ENCODE results near the gene GNA12. TPM values are rescaled to one million over a fixed set of nuclear protein-coding genes. Genes with fewer than 3 reads are reported as not detected.

Gene GNA12
- total and polyA plus RNA-seq, 4 donors = 3.7 to 19.0 (median 11.3) TPM

GRCh38 chr7:2825559-2826227 lies 18.4 kb downstream of the GNA12 start:
- Histone ChIP-seq H3K4me3 (ENCODE audit: low read depth in 1 of 3, low read length in 3 of 3) (no peak overlapping the region), H3K4me1 (ENCODE audit: control insufficient read depth in 4 of 4, insufficient read depth in 4 of 4, low read length in 3 of 4) (peaks cover 0 to 11% (median 6%) of the 10 kb centered on the region in 4 donors), H3K36me3 (ENCODE audit: control insufficient read depth in 4 of 4, insufficient read depth in 3 of 4, low read depth in 1 of 4, low read length in 3 of 4) (no peaks in the 10 kb centered on the region), H3K27ac (ENCODE audit: low read depth in 1 of 2, low read length in 2 of 2) (no peak overlapping the region), H3K27me3 (ENCODE audit: control insufficient read depth in 4 of 4, insufficient read depth in 4 of 4, low read length in 3 of 4) (no peaks in the 10 kb centered on the region), H3K9ac (ENCODE audit: low read depth in 1 of 2, low read length in 2 of 2) (no peak overlapping the region), H3K9me3 (ENCODE audit: control insufficient read depth in 4 of 4, low read length in 3 of 4) (no peaks in the 10 kb centered on the region)
- no peak for DNase-seq (ENCODE audit: low spot score)
- WGBS = 90% methylated on average over 20 of the region's 20 CpGs
- TF ChIP-seq GABPA (IDR thresholded peaks at IDR 0.05 in 1 of 2, conservative IDR thresholded peaks at IDR 0.05 in 1 of 2) (no peak), RXRA (IDR thresholded peaks at IDR 0.05) (no peak), EGR1 (IDR thresholded peaks at IDR 0.05; ENCODE audit: low read depth in 2 of 2) (no peak), RAD21 (IDR thresholded peaks at IDR 0.05) (no peak), HNF4G (IDR thresholded peaks at IDR 0.05) (no peak), YY1 (IDR thresholded peaks at IDR 0.05) (no peak), TAF1 (conservative IDR thresholded peaks at IDR 0.05) (no peak)
- TF ChIP-seq, protein P1, sequence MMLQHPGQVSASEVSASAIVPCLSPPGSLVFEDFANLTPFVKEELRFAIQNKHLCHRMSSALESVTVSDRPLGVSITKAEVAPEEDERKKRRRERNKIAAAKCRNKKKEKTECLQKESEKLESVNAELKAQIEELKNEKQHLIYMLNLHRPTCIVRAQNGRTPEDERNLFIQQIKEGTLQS (IDR thresholded peaks at IDR 0.05) = no peak

- no peak overlapping the region for H3K4me3 ChIP-seq (ENCODE audit: low read depth in 1 of 3, low read length in 3 of 3)
- H3K9ac ChIP-seq (ENCODE audit: low read depth in 1 of 2, low read length in 2 of 2) = no peak overlapping the region
- peaks cover 3 to 18% (median 10%) of the 10 kb centered on the region in 4 donors for H3K4me1 ChIP-seq (ENCODE audit: control insufficient read depth in 4 of 4, insufficient read depth in 4 of 4, low read length in 3 of 4)
- 90% methylated on average over 16 of the region's 16 CpGs for WGBS
- TF ChIP-seq EGR1 (IDR thresholded peaks at IDR 0.05; ENCODE audit: low read depth in 2 of 2) (no peak), RXRA (IDR thresholded peaks at IDR 0.05) (no peak), TAF1 (conservative IDR thresholded peaks at IDR 0.05) (no peak), HNF4G (IDR thresholded peaks at IDR 0.05) (no peak), REST (IDR thresholded peaks at IDR 0.05) (no peak), HNF4A (conservative IDR thresholded peaks at IDR 0.05) (no peak)
- TF ChIP-seq, protein P1 (IDR thresholded peaks at IDR 0.05) = no peak
- DNase-seq (ENCODE audit: low spot score) = no peak
- no peaks in the 10 kb centered on the region for H3K9me3 ChIP-seq (ENCODE audit: control insufficient read depth in 4 of 4, low read length in 3 of 4)
- no peak overlapping the region for H3K27ac ChIP-seq (ENCODE audit: low read depth in 1 of 2, low read length in 2 of 2)
- H3K27me3 ChIP-seq (ENCODE audit: control insufficient read depth in 4 of 4, insufficient read depth in 4 of 4, low read length in 3 of 4) = no peaks in the 10 kb centered on the region
- H3K36me3 ChIP-seq (ENCODE audit: control insufficient read depth in 4 of 4, insufficient read depth in 3 of 4, low read depth in 1 of 4, low read length in 3 of 4) = no peaks in the 10 kb centered on the region
Measured at GRCh38 chr7:2824678-2825461, 19.2 kb downstream of the GNA12 start.

All from liver (tissue), 9 donors.